GM19043 (cell line): Measurements from ENCODE around the gene CD177.
"Not testable (repeated sequence)": the region's sequence is repeated elsewhere in the genome, so short reads cannot be mapped to it uniquely, and the experiment has no call there.

Experiments
- ATAC-seq: cut with Tn5 transposase; IDR thresholded peaks from one replicate; pipeline ENCODE4 v1.9.1; 2021; ENCODE audit warnings: low read depth; ENCODE audit not compliant: unreplicated experiment

CD177 gene

DNA sequence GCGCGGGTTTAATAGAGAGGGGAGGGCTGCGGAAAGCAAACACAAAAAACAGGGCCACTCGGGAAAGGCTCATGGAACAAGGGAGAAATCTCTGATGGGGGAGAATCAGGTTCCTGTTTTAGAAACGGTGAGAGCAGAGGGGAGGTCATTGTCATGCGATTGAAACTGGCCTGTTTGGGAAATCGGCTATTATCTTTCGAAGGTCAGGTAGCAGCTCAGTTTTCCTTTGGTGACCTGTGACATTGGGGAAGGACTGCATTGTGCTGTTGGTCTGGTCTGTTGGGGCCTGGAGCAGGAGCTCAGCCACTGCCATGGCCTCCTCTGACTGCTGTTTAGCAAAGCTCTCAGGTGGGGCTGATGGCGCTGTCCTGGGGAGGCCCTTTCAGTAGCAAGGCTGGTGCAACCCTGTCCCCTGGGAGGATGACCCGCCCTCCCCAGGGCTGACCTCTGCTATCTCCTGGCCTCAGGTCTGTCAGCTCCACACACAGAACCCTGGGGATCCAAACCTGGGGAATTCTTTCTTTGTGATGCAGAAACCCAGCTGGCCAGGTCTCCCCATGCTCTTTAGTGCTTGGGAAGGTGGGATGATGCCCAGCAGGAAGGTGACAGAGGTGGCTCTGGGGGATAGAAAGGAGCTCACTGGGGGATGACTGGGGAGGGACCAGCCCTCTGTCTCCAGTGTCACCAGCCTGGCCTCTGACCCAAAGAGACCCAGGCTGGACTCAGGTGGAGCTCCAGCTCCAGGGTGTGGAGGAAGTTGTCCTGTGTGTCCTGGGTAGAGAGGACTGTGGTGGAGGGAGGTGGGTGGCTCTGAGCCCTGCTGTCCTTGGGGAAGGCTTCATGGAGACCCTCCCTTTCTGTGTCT, 21.2 kb upstream of the CD177 start:
- no peak for ATAC-seq

GRCh38 chr19:43336508-43336907, 17.0 kb upstream of the CD177 start:
- not testable (repeated sequence) for ATAC-seq

DNA sequence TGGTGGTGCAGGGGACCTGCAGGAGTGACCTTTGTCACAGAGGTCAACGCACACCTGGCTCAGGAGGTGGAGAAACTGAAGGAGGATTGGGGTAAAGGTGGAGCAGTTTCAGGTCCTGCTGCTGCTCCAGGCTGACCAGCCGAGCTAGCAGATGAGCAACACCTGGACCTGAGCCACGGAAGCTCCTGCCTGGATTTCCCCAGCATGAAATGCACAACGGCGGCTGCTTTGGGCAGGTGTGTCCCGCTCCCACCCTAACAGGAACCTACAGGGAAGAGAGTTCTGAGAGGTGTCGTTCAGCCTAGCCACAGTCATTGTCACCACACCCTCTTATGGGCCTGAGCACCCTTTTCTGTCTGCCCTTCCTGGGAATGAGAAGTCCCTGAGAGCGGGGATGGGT, 15.7 kb upstream of the CD177 start:
- ATAC-seq, result no peak

- ATAC-seq, result no peak
Observed at GRCh38 chr19:43338530-43338929, 15.0 kb upstream of the CD177 start.

DNA sequence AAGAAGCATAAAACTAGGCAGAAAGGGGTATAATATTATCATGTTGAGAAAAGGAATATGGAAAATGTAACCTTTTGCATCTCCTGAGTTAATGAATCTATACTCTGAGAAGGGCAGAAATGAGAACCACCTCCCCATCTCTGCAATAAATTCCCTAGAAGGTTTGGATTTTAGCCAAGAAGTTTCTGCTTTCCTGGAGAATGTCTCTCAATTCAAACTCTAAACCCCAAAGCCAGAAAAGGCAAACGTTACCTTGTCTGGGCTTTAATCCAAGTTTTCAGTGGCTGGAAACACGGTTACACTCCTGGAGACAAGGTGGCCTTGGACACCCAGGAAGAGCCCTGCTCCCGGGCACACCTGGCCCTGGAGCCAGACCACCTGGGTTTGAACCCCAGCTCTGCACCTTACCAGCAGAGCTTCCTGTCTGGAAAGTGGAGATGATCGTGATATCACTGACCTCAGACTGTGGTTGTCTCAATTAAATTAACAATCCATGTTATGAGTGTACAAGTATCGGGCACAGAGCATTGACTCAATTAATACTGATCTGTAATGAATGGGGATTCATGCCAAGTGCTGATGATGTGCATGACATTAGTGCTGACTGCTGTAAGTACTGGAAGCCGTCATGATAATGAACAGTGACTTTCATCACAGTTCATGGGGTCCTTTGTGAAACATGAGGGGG, 14.1 kb upstream of the CD177 start:
- not testable (repeated sequence) for ATAC-seq

- ATAC-seq, result not testable (repeated sequence)
Observed at GRCh38 chr19:43340101-43340500, 13.4 kb upstream of the CD177 start.

GRCh38 chr19:43341098-43341497, 12.4 kb upstream of the CD177 start:
- ATAC-seq, result not testable (repeated sequence)

- ATAC-seq, result not testable (repeated sequence)
Observed at GRCh38 chr19:43342104-43342503, 11.4 kb upstream of the CD177 start.

DNA sequence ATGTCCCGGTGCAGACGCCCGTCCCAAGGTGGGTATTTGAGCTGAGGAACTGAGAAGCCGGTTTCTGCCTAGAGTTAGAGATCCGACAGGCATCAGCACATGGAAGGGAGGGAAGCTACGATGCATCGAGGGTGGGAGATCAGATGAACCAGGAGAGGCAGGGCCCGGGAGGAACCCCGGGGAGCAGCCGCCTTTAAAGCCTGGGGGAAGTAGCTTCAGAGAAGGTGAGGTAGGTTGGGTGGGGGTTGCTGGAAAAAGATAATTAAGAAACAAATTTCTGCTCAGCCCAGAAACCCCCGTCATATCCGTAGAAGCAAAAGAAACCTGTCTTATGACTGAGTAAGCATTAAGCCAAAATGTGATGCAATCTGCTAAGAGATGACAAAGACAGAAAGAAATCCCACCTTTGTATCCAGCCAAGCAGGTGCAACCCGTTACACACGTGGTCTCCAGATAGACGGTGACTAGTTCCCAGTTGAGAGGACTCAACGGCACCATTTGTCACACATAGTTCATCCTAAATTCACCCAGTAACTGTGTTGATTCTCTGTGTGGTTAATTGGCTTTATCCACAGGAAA, 9.1 kb upstream of the CD177 start:
- not testable (repeated sequence) for ATAC-seq

- ATAC-seq, result not testable (repeated sequence)
Observed at GRCh38 chr19:43349813-43350212, 3.7 kb upstream of the CD177 start.

GRCh38 chr19:43351998-43352746, 1.3 kb upstream of the CD177 start:
- no peak for ATAC-seq

DNA sequence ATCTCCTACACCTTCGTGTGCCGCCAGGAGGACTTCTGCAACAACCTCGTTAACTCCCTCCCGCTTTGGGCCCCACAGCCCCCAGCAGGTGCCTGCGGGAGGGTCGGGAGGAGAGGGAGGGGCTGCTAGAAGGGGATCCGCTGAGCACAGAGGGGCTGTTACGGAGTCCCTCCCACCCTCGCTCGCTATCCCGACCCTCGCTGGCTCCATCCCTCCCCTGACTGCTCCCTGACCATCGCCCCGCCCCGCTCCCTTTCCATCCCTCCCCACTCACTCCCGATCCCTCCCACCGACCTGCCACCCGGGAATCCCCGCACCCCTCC, 780 bp downstream of the CD177 start:
- ATAC-seq, result no peak

- ATAC-seq, result not testable (repeated sequence)
Observed at GRCh38 chr19:43356749-43357148, 3.3 kb downstream of the CD177 start.

DNA sequence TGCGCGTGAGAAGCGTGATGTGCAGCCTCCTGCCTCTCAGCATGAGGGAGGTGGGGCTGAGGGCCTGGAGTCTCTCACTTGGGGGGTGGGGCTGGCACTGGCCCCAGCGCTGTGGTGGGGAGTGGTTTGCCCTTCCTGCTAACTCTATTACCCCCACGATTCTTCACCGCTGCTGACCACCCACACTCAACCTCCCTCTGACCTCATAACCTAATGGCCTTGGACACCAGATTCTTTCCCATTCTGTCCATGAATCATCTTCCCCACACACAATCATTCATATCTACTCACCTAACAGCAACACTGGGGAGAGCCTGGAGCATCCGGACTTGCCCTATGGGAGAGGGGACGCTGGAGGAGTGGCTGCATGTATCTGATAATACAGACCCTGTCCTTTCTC, 8.7 kb downstream of the CD177 start:
- ATAC-seq, result no peak

DNA sequence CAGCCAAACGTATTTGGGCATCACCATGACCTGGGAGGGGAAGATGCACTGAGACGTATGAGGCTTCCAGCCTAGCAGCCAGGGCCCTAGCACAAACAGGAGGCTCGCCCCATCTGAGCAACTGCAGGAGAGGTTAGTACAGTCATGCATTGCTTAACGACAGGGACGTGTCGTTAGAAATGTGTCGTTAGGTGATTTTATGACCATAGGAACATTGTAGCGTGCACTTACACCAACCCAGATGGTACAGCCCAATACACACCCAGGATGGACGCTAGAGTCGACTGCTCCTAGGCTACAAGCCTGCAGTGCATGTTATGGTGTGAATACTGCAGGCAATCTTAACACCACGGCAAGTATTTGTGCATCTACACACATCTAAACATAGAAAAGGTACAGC, 9.3 kb downstream of the CD177 start:
- ATAC-seq, result no peak

DNA sequence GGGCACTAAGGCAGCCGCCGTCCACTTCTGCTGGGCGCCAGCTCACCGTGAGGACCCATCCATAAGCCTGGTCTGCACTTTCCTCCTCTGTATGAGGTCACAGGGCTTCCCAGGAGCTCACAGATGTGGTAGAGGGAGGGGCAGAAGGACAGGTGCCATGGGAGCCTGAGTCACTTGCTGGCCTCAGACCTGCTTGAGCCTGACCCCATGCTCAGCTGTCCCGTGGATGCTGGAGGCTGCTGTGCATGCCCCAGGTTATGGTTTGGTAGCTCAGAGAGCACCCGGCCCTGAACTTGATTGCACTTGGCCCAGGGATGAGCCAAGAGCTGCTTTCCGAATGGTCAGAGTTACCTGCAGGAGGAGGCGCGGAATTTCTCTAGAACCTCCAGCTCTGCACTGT, 12.2 kb downstream of the CD177 start:
- not testable (repeated sequence) for ATAC-seq

GRCh38 chr19:43367822-43368221, 14.3 kb downstream of the CD177 start:
- ATAC-seq, result no peak

DNA sequence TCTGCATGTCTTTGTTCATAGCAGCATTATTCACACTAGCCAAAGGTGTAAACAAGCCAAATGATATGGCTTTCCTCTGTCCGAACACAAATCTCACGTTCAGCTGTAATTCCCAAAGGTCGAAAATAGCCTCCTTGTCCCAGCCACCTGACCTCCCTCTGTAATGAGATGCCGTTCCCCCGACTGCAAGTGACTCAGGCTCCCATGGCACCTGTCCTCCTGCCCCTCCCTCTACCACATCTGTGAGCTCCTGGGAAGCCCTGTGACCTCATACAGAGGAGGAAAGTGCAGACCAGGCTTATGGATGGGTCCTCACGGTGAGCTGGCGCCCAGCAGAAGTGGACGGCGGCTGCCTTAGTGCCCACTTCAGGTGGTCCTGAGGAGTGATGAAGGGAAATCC, 15.4 kb downstream of the CD177 start:
- ATAC-seq, result not testable (repeated sequence)

GRCh38 chr19:43371909-43372308, 18.4 kb downstream of the CD177 start:
- ATAC-seq, result no peak

DNA sequence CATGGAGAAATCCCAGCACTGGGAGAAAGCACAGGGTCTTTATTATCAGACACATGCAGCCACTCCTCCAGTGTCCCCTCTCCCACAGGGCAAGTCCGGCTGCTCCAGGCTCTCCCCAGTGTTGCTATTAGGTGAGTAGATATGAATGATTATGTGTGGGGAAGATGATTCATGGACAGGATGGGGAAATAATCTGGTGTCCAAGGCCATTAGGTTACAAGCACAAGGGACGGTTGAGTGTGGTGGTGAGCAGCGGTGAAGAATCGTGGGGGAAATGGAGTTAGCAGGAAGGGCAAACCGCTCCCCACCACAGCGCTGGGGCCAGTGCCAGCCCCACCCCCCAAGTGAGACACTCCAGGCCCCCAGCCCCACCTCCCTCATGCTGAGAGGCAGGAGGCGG, 19.0 kb downstream of the CD177 start:
- no peak for ATAC-seq

GRCh38 chr19:43377624-43378023, 24.1 kb downstream of the CD177 start:
- not testable (repeated sequence) for ATAC-seq
